Stimulated activated CD8-positive, alpha-beta memory T cell treated with anti-CD3 and anti-CD28 coated beads, Interleukin-15, amount 100 ng/mL, for 1 hour (primary cell): ENCODE measurements around the gene FBLN1.

Source experiments
- DNase-seq: peaks from one replicate; pipeline ENCODE4 v3.0.0-alpha.2; 2020; ENCODE audit warnings: low read depth

Gene FBLN1

DNA sequence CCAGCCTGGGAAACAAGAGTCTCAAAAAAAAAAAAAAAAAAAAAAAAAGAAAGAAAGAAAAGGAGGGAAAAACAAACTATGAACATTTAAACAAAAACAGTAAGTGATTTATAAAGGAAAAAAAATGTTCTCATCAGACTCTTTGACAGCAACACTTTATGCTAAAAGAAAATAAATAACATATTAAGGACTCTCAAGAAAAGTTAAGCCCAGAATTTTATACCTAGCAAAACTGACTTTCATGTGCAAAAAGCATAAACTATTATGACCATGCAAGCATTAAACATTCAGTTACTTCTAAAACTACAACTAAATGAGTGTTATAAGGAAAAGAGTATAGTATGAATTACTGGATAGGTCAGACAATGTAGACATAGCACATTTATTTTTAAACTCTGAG, 68.4 kb downstream of the FBLN1 start:
- DNase-seq = no peak

DNA sequence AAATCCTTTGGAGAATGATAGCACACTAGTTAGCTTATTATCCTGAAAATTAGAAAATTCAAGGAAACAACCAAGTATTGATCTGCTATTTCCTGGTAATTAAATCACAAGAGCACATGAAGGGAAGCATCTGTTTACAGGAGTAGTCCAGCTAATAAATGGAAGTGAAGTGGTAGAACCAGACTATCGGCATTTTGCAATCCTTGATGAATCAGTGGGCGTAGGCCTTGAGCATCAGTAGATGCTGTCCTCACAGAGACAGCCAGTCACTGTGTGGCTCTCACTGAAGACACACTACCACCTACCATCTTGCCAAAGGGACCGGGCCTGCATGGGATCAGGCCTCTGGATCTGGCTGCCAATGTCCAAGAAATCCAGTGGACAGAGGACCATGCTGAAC, 69.8 kb downstream of the FBLN1 start:
- no peak for DNase-seq

DNA sequence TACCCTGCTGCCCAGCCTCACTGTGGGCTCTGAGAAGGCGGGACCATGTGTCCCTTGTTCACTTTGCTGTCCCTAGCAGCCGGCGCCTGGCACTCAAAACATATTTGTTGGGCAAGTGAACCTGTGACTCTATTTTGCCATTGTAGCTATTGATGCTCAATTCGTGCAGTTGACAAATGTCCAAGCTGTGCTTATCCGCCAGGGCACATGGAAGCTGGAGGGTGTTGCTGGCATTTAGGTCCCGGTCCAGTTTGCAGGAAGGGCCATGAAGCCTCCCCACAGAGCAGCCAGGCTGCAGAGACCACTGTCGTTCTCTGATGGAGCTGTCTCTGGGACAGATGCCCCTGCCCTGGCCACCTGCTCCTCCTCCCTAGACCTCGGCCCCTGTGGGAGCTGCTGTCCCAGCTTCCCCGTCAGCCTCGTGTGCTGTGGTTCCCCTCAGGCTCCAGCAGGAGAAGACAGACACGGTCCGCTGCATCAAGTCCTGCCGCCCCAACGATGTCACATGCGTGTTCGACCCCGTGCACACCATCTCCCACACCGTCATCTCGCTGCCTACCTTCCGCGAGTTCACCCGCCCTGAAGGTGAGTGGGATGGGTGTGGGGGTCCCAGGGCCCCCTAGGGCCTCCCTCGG, 71.5 kb downstream of the FBLN1 start:
- DNase-seq = no peak

DNA sequence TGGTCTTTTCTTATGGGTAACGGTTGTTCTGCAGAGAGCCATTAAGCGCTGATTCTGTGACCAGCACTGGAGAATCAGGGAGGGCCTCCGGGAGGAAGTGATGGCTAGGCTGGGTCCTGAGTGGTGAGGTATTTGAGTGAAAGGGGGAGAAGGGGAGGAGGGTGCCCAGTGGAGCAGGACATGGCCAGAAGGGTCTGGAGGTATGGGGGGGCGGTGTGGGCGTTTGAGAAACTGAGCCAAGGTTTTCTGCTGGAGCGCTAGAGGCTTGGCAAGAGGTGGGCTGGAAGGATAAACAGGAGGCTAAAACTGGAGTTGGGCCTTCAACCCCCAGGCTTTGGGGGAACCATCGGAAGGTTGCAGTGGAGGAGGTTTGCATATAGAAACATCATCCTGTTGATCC, 72.5 kb downstream of the FBLN1 start:
- DNase-seq = no peak

DNA sequence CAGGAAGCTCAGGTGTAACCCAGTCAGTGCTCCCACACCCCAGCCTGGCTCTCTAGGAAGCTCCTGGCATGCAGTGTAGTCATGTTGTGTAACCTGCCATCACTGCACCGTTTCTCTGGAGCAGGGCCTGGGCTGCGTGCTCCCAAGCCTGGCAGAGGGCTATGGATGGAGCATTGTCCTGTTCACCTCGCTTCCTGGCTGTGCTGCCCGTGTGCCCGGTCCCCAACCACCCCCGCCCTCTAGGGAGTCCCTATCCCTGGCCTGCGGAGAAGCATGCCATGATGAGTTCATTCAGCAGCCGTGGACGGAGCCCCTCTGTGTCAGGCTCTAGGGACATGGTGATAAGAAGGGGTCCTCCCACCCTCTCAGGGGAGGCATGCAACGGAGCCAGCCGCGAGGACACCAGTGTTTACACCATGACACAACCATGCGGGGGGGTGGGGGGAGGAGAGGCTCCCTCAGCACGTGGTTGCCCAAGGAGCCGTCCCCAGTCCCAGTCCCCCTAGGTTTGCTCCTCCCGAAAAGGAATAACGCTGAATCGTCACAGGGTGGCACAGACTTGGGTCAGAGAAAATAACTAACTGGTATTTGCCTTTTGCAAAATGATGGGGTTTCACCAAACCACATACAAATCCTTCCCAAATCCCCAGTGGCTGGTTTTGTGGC, 73.1 kb downstream of the FBLN1 start:
- DNase-seq = no peak

DNA sequence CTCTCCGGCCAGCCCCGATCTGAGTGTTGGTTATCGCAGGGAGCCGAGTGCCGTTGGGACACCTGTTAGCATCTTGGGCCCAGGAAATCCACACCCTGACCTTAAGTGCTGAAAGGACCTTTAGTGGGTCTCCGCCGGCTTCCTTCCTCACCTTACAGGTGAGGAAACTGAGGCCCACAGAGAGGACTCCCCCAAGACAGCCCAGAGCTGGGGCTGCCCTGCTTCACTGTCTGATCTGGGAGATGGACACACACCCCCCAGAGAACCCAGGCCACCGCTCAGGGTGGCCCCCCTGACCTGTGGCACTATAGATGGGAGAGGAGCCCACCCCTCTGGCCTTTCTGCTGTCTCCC, 73.6 kb downstream of the FBLN1 start:
- no peak for DNase-seq

DNA sequence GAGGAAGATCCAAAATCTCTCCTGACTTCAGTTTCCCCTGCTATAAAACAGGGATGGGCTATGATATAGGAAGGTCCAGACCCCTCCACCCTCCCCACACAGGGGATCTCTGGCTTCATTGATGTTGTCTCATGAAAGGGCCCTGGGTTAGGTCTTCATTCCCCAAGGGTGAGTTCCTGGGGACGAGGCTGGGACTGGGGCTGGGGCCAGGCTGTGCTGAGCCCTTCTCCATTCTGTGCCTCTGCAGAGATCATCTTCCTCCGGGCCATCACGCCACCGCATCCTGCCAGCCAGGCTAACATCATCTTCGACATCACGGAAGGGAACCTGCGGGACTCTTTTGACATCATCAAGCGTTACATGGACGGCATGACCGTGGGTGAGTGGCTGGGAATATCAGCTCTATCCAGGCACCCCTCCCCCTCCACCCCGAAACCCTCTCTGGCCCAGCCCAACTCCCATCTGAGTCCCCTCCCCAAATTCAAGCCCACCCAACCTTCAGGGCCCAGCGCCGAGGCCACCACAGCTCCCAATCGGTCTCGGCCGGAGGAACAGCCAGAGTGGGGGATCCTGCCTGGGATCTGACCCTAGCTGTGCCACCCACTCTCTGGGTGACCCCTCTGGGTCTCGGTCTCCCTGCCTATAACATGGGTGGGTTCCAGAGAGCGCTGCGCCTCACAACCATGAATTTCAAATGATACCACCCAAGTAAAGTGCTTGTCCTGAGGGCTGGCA, 74.2 kb downstream of the FBLN1 start:
- DNase-seq = no peak

DNA sequence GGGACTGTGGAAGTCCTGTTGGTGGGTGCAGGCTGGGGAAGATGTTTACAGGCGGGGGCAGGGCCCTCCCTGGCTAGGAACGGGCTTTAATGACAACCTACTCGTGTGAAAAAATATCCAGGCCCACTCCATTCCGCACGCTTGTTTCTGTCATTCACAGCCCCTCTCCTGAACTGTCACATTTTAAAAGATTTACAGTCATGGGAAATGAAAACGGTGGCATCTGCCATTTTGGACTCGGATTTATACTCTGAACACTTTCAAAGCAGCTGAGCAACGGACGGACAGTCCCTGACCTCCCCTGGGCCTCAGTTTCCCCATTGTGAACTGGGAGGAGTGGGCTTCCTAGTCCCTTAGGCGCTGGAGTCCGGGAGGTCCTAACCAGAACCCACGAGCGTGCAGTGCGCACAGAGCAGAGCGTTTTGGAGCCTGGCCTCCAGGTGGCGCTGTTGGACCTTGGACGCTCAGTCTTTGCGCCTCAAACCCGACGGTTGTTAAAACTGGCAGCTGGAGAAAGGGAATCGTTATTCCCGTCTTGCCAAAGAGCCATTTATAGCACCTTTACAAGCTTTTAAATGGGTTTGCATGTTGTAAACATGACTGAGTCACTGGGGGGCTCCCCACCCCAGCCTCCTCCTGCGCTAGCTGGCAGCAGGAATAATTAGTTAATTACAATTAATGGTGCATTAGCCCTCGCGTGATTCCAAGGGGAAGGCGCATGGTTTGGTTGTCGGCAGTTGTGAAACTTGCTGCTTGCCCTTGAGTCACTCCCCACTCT, 75.3 kb downstream of the FBLN1 start:
- peak; percentile 55 for DNase-seq

DNA sequence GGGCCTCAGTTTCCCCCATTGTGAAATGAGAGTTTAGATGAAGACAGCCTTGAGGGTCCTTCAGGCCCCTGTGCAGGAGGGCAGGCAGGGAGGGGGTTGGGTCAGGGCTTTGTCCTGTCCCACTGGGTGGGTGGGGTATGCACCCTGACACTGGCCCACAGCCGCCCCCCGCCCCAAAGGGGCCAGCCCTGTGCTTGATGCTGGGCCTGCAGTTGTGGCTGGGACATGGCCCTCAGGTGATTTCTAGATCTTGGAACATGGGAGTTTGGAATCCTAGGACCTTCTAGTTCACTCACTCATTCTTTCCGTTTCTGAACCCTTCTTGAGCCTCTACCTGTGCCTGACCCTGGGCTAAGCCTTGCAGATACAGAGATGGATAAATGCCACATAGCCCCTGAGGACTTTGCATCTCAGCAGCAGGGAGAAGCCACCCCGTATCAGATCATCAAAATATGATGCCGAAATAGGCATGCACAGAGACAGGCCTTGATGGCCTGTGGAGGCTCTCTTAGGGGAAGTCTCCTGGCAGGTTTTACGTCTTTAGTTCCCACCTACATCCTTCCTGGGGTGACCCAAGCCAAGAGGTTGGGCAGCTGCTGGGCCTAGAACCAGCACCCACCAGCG, 76.0 kb downstream of the FBLN1 start:
- DNase-seq = no peak

DNA sequence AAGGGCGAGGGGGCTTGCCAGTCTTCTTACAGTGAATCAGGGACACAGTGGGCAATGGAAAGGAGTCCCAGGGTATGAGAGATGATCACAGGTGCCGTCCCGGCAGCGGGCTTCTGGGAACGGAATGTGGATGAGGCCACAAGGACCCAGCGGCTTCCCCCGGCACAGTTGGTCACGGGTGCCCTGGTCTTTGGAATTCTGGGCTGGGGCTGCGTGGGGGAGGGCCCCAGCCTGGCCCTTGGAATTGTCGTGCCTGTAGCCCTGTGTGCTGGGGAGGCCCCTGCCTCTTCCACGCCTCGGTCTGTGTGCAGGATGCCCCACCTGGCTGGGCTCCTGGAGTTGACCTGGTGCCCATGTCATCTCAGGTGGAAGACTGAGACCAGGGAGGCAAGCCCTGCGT, 76.6 kb downstream of the FBLN1 start:
- DNase-seq = no peak

DNA sequence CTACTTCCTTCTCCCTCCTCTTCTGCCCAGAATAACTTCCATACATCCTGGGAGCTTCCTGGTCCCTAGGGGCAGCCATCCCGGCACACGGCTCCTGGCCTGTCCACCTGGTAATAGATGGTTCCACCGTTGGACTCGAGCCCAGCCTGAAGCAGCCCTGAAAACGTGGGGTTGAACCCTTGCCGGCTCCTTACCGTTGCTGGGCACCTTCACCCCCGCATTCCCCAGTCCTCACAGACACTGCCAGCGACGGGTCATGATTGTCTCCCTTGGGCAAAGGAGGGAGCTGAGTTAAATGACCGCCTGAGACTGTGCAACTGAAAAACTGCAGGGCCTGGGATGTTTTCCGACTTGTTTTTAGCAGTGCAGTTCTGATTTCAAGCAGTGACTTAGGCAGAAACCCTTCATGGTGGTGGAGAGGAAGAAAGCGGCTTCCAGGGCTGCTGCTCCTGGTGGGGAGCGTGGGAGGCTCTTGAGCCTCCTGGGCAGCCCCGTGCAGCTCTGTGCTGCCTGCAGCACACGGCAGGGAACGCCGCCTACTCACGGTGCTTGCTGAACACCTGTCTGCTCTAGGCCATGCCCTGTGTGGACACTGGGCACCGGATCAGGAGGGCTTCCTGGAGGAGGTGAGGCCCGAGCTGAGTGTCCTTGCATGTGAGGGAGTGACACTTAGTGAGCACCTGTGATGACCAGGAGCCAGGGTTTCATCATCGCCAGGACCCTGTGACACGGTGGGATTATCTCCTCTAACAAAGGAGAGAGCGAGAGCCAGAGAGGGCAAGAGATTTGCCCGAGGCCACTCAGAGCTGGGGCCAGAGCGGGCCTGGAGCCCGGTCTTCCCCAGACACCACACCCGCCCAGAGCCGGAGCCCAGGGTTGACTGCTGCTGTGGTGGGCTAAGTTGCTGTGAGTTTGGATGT, 77.4 kb downstream of the FBLN1 start:
- no peak for DNase-seq

DNA sequence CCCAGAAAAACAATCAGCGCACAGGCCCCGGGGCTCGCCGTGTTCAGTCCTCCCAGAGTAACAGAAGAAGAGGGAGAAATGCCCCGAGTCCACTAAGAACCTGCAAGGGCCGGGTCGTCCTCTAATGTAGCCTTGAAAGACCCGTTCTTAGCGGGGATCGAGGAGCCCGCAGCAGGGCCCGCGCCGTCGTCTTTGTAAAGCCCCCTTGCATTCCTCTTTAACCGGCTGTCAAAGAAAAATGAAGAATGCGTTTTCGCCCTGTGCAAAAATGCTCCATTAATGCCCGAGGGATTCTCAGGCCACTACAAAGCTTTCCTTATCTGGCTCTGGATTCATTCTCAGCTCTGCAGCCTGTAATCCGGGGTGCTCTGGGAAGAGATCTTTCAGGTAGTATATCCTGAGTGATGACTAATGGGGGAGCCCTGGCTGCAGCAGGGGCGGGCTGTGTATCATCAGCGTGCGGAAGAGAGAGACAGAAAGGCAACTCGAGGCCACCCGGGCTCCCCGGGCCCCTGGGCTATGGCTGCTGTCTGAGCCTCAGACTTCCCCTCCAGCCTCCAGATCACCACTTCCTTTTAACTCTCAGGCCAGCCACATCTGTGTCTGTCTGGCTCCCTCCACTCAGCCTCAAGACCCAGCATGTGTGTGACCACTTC, 78.2 kb downstream of the FBLN1 start:
- DNase-seq = no peak

DNA sequence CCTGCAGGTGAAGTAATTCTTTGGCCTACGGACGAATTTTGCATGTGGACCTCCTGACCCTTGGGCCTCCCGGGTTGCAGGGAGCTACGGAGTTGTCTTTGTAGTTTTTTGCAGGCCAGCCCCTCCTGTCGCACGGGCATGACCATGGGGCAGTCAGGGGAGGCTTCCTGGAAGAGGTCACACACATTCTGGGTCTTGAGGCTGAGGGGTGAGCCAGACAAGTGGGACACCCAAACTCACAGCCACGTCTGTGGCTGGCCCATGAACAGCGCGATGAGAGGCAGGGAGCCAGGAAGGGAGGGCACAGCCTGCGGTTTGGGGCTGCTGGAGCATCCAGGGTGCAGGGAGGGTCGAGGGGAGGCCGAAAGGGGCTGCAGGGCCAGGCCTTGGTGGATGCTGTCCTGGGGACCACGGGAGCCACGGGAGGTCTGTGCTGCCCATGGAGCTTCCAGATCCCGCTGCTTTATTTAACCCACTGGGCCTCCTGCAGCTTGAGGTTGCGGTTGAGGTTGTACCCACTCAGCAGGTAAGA, 78.9 kb downstream of the FBLN1 start:
- no peak for DNase-seq

DNA sequence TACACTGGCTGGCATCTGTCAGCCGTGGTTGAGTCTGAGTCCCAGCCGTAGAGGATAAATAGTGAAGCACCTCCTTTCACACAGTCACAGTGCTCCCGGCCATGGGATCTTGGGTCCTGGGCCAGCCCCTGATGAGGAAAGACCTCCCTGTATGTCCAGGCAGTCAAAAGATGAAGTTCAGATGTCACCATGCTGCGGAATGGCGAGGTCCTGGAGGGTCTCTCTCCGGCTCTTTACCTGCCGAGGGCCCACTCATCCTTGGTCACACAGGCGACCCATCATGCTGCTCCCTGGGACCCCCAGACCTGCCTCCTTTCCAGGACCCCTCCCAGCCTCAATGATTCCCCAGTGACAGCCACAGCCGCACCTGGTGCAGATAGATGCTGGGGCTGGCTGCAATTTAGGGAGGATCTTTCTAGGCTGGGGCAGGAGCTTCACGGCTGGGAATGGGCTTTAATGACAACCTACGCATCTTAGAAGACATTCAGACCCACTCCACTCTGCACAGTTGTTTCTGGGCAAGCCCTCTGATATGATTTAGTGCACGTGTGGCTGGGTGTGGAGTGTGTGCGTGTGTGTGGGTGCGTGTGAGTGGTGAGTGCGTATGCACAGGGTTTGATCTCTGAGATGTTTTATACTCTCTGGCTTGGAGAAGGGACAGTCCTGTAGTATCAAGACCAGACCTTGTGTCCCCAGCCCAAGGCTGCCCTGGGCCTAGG, 79.7 kb downstream of the FBLN1 start:
- no peak for DNase-seq

DNA sequence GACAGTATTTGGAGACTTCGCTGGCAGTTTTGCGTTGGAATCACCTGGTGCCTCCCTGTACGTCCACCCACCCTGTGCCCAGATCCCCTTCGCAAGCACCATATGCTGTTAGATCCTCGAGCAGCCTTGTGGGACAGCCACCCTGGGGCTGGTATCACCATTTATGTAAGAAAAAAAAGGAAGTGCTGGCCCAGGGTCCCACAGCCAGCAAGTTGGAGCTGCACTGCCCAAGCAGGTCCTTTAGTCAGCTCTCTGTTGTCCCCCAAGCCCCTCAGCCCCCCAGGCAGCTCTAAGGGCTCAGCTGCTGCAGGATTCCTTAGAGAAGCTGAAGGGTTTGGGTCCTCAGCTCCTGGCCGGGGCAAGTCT, 80.3 kb downstream of the FBLN1 start:
- no peak for DNase-seq

DNA sequence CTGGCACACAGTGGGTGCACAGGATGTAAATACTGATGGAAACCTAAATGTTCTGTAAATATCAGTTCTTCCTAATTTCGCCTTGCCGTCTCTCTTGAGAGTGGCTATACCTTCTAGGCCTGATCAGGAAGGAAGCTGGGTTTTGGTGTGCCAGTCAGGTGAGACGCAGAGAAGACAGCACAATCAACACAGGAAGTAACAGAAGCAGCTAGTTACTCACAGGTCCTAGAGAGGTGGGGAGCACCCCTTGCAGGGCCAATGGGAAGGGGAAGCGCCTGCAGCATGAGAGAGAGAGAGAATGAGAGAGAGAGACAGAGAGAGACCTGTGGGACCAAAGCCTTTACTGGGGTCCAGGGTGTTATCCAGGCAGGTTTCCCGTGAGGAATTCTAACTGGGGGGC, 80.8 kb downstream of the FBLN1 start:
- DNase-seq = no peak

DNA sequence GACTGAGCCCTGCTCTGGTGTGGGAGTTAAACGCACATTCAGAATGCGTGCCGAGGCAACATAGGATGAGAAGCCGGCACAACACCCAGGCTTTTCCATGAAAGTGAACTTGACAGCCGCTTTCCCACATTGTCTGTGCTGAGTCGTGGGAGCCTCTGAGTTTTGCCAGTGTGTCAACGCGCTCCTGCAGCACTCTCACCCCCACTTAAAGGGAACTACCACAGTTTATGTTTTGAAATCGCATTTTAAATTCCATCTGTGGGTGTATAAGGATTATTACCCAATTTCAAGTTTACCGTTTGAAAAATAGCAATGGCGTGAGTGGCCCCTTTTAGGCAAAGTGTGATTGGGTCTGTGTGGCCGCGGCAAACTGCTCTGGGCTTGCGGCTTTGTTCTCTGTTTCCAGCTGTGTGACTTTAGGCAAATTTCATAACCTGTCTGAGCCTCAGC, 81.5 kb downstream of the FBLN1 start:
- DNase-seq = no peak

DNA sequence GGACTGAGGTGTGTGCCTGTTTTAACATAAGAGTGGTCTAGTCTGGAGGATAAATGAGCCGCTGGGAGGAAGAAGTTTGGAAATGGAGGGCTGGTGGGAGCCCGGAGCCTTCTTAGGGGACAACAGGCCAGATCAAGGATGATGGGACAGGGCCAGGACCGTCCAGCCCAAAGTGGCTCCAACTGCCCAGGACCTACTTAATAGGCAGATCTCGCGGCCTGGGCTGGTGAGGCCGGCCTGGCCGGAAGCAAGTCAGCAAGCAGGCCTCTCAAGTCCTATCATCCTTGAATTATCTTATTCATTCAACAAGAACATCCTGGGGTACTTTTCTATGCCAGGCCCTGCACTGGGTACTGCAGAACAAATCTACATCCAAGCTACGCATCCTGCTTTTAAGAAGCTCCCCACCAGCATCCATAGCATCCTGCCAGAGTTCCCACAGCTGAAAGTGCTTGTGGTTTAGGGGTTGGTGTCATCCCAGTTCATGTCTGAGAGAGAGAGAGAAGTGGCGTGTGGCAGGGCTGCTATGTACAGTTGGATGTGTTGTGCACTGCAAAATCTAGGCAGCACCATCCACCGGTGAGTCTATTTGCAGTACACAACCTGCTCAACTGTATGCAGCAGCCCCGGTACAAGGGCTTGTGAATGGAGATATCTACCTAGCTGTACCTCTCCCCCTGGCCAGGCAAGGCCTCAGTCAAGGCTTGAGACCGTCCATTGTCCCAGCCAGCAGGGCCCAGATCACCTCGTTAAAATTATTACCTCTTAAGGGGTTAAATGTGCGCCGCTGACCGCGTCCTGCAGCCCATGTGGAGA, 82.1 kb downstream of the FBLN1 start:
- DNase-seq = no peak

DNA sequence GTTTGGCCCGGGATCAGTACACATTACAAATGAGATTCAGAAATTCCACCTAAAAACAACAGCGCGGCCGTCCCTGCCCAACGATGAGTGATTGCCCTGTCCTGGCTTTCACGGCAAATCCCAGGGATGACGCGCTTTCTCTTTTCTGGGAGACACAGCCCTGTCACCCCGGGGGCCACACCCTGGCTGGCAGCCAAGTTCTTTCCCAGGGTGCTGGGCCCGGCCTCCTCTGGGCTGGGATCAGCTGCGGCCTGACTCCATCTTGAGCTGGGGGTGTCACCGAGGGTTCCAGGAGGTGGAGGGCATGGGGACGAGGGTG, 82.7 kb downstream of the FBLN1 start:
- no peak for DNase-seq
